ENCODE measurements around the gene ALAS1. TPM values are rescaled to one million over a fixed set of nuclear protein-coding genes. Genes with fewer than 3 reads are reported as not detected.

Gene ALAS1
- total RNA-seq, 1 experiment from 2014 or later: 71.2 TPM

DNA sequence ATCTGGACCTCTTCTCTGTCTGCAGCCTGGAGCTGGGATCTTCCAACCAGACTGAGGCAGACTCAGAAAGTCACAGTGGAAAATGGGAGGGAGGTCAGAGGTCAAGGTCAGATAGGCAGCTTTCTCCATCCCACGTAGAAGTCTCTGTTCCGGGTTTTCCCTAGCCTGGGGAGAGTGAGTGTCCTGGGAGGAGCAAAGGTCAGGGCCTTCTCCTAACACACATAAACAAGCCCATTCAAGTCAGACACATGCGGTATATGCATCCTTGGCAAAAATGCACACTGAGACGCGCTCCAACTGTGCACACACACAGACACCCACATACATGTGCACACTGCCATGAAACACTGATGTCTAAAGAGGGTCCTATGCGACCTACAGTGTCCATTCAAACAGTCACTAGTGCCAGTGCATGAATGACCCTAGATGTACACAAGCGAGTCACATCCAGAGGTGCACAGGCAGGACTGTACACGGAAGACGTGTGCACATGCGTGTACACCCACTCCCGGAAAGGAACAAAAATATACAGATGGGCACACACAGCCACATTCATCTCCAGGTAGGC lies 40.3 kb downstream of the ALAS1 start:
- peak overlapping the region; percentile 86 for H2AFZ ChIP-seq
- no peak for TF ChIP-seq EZH2 (IDR thresholded peaks at IDR 0.05; ENCODE audit: low read depth)
- no peak for TF ChIP-seq CTCF (conservative IDR thresholded peaks at IDR 0.05)
- H3K27ac ChIP-seq: peak overlapping the region; percentile 89
- intact Hi-C loops (cut with micrococcal nuclease; ENCODE audit: unreplicated experiment): loop anchor here (5.0 kb wide), 1 partner anchor 296 kb away; the partner anchor contains the start of genes PARP3 and RRP9
- H3F3A ChIP-seq (ENCODE audit: insufficient read depth, low read depth): peaks cover 41% of the 10 kb centered on the region
- DNase-seq: no peak
- H3K36me3 ChIP-seq (ENCODE audit: low read depth): no peaks in the 10 kb centered on the region
- H3K27me3 ChIP-seq (ENCODE audit: insufficient read depth, low read depth): no peaks in the 10 kb centered on the region
- no peaks in the 10 kb centered on the region for H4K20me1 ChIP-seq (ENCODE audit: insufficient read depth)
- peak overlapping the region; percentile 85 for H3K4me2 ChIP-seq
- no peaks in the 10 kb centered on the region for H3K9me3 ChIP-seq (ENCODE audit: insufficient read depth, low read depth)
- ChIA-PET POLR2A (ENCODE audit: unreplicated experiment) (interaction anchor here (0.6 kb wide), 1 partner anchor 28 kb away, joined by 3 read pairs; no protein-coding TSS in a partner anchor), CTCF (interaction anchor here (0.6 to 2.0 kb wide), 3 partner anchors 18 to 27 kb away, joined by 4 to 19 read pairs (median 6); no protein-coding TSS in a partner anchor)
- H3K4me3 ChIP-seq: peak overlapping the region; percentile 93
- peaks cover 53% of the 10 kb centered on the region for H3K79me2 ChIP-seq (ENCODE audit: low read depth)
- H3K4me1 ChIP-seq (replicated peaks; ENCODE audit: insufficient read depth): peaks cover 50% of the 10 kb centered on the region
- TSS peak; percentile 66 for BruUV-seq (replicated peaks)
- H3K9me2 ChIP-seq (ENCODE audit: insufficient read depth): no peaks in the 10 kb centered on the region

DNA sequence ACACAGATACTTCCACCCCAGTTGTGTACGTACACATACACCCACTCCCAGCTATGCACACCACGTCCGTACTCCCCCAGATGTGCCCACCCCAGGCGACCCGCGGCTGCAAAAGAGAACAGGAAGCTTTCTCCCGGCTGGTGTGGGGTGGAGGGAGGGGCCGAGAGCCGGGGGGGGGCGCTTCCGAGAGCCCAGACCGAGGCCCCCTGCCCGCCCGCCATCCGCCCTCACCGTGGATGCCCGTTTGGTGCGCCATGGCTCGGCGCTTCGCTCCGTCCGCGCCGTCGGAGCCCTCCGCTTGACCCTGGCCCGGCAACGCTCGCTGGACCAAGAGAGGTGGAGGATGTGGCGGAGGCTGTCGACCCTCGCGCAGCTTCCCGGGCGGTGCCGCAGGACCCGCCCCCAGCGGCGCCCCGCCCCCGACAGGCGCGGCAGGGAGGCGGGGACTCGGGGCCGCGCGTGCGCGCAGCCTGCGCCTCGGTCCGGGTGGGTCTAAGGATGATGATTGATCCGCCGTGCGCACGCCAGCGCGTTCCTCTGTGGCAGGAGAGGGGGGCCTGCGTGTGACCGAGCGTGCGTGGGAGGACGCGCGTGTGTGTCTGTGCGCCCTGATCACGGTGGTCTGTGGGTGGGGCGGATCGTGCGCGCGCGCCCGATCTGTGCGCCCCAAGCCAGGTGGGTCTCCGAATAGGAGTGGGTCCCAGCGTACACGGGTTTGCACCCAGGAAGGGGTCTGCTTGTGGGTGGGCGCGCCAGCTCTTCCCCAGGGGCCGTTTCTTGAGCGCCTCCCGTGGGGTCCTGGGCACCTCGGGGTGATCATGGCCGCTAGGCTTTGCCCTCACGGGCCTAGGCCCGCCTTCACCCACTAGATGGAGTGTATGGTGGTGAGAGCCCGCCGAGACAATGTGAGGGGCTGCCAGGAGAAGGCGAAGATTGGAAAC lies 41.1 kb downstream of the ALAS1 start, which contains the start of gene TWF2:
TSS of gene TWF2 (minus strand) at position 398 of the 941 bp plus-strand sequence. CDS start at position 256, 142 bp downstream.
- no peaks in the 10 kb centered on the region for H4K20me1 ChIP-seq (ENCODE audit: insufficient read depth)
- H3K27ac ChIP-seq: peak within 1 kb of the TSS; percentile 89
- intact Hi-C loops (cut with micrococcal nuclease; ENCODE audit: unreplicated experiment): loop anchor here (5.0 kb wide), 1 partner anchor 297 kb away; the partner anchor contains the start of genes PARP3 and RRP9
- H3F3A ChIP-seq (ENCODE audit: insufficient read depth, low read depth): peaks cover 48% of the 10 kb centered on the region
- TSS peak; percentile 81 for BruUV-seq (replicated peaks)
- H3K4me2 ChIP-seq: peak within 1 kb of the TSS; percentile 85
- peaks cover 53% of the 10 kb centered on the region for H3K79me2 ChIP-seq (ENCODE audit: low read depth)
- peak within 1 kb of the TSS; percentile 86 for H2AFZ ChIP-seq
- no peaks in the 10 kb centered on the region for H3K27me3 ChIP-seq (ENCODE audit: insufficient read depth, low read depth)
- H3K4me3 ChIP-seq: peak within 1 kb of the TSS; percentile 93
- ChIA-PET POLR2A (ENCODE audit: unreplicated experiment) (interaction anchor here (0.6 kb wide), 1 partner anchor 29 kb away, joined by 3 read pairs; no protein-coding TSS in a partner anchor), CTCF (interaction anchor here (0.8 to 1.6 kb wide), 2 partner anchors 18 to 22 kb away, joined by 4 to 7 read pairs; no protein-coding TSS in a partner anchor)
- H3K36me3 ChIP-seq (ENCODE audit: low read depth): no peaks in the 10 kb centered on the region
- peaks cover 57% of the 10 kb centered on the region for H3K4me1 ChIP-seq (replicated peaks; ENCODE audit: insufficient read depth)
- TF ChIP-seq CTCF (conservative IDR thresholded peaks at IDR 0.05) (no peak), EZH2 (IDR thresholded peaks at IDR 0.05; ENCODE audit: low read depth) (no peak)
- no peaks in the 10 kb centered on the region for H3K9me2 ChIP-seq (ENCODE audit: insufficient read depth)
- peak in 1 of 2 experiments; percentile 84 for DNase-seq
- no peaks in the 10 kb centered on the region for H3K9me3 ChIP-seq (ENCODE audit: insufficient read depth, low read depth)

Measured in PC-9 (cell line).